MG63 (cell line): ENCODE results near the gene CLDN1. TPM values are rescaled to one million over a fixed set of nuclear protein-coding genes. Genes with fewer than 3 reads are reported as not detected.
"Not testable (repeated sequence)": the region's sequence is repeated elsewhere in the genome, so short reads cannot be mapped to it uniquely, and the experiment has no call there.

Experiments
- DNase-seq: peaks from one replicate; pipeline ENCODE4 v3.0.0-alpha.2; 2020
- H3K27me3 ChIP-seq: fragments of 250-450 bp; sonication (Bioruptor Pico); 2 replicates; pipeline ENCODE4 v1.5.1; 2020; ENCODE audit warnings: mild to moderate bottlenecking, moderate library complexity
- H3K36me3 ChIP-seq: fragments of 250-450 bp; sonication (Bioruptor Pico); 2 replicates; pipeline ENCODE4 v1.5.1; 2020; ENCODE audit warnings: mild to moderate bottlenecking, moderate library complexity
- H3K4me3 ChIP-seq: fragments of 250-450 bp; sonication (Bioruptor Pico); 2 replicates; pipeline ENCODE4 v1.5.1; 2020; ENCODE audit warnings: mild to moderate bottlenecking, moderate library complexity
- H3K9me3 ChIP-seq: fragments of 250-450 bp; sonication (Bioruptor Pico); 2 replicates; pipeline ENCODE4 v1.5.1; 2020; ENCODE audit warnings: mild to moderate bottlenecking, moderate library complexity
- total RNA-seq: library from RNA; depleted of rRNA; stranded (reverse); fragments of >200 nt; shearing (Covaris generic); gene quantifications from 2 replicates; pipeline ENCODE4 v1.2.3, GENCODE V29; 2014; ENCODE audit warnings: low replicate concordance; rRNA removed

The CLDN1 gene
- total RNA-seq, 1 experiment from 2014 or later = 4.0 TPM

GRCh38 chr3:190272747-190273146 is 49.5 kb downstream of the CLDN1 start:
- no peak for DNase-seq
- H3K36me3 ChIP-seq = no peaks in the 10 kb centered on the region
- H3K27me3 ChIP-seq = no peaks in the 10 kb centered on the region
- H3K4me3 ChIP-seq = no peak overlapping the region
- H3K9me3 ChIP-seq = no peaks in the 10 kb centered on the region; the same call in none of the 2 replicates

GRCh38 chr3:190269101-190269500 is 53.1 kb downstream of the CLDN1 start:
- no peaks in the 10 kb centered on the region for H3K27me3 ChIP-seq
- no peaks in the 10 kb centered on the region for H3K36me3 ChIP-seq
- DNase-seq = peak; percentile 35
- no peaks in the 10 kb centered on the region for H3K9me3 ChIP-seq
- H3K4me3 ChIP-seq = no peak overlapping the region

- not testable (repeated sequence) for H3K9me3 ChIP-seq
Observed at GRCh38 chr3:190267464-190267863, 54.8 kb downstream of the CLDN1 start.

DNA sequence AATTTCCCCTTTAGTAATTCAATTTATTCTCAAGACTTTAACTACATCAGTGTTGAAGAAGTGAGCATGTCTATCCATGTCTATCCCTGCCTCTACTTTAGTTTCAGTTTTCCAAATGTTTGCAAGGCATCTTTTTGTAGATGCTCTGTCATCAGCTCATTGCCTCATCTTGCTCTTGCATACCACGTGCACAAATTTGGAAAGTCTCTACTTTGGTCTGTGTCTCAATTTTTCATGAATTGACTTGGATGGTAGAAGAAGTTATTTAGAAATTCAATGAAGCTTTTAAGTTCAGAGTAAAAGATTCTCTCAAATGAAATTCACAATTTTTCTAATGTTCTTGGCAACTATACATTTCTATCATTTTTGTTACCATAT is 55.3 kb downstream of the CLDN1 start:
- no peak overlapping the region for H3K4me3 ChIP-seq
- DNase-seq = no peak
- no peaks in the 10 kb centered on the region for H3K9me3 ChIP-seq
- no peaks in the 10 kb centered on the region for H3K36me3 ChIP-seq
- no peaks in the 10 kb centered on the region for H3K27me3 ChIP-seq

More at GRCh38 chr3:190267464-190267863, 54.8 kb downstream of the CLDN1 start:
- H3K36me3 ChIP-seq, H3K27me3 ChIP-seq, DNase-seq, H3K4me3 ChIP-seq: not testable (repeated sequence)

DNA sequence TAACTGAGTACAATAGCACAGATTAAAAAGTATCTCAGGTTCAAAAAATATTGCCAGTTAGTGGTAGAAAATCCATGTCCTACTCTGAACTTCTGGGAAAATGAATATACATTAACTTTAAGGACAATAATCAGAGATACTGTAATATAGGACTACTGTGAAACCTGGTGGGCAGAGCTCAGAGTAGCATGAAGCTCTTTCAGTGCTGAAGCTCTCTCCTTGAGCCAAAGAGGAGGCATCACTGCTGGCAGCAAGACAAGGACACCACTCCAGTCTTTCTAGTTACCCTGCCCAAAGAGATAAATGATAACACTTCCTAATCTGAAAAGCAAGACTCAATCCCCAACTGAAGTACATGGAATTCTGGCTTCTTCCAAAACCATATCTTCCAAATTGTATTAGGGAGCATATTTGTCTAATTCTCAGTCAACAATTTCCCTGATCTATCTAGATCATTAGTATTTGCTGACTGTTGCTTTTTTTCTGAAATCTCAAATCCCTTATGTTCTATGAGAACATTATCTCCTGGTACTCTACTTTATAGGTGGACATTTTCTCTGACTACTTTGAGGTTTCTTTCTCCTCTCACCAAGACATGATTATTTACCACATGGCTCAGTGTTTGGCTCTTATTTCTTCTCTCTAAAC is 55.9 kb downstream of the CLDN1 start:
- DNase-seq = no peak
- Histone ChIP-seq H3K27me3 (no peaks in the 10 kb centered on the region), H3K36me3 (no peaks in the 10 kb centered on the region), H3K4me3 (no peak overlapping the region), H3K9me3 (no peaks in the 10 kb centered on the region)

GRCh38 chr3:190265796-190266195 is 56.5 kb downstream of the CLDN1 start:
- Histone ChIP-seq H3K27me3 (no peaks in the 10 kb centered on the region), H3K4me3 (no peak overlapping the region), H3K9me3 (no peaks in the 10 kb centered on the region), H3K36me3 (no peaks in the 10 kb centered on the region)
- peak; percentile 3 for DNase-seq

- Histone ChIP-seq H3K4me3 (no peak overlapping the region), H3K27me3 (no peaks in the 10 kb centered on the region), H3K9me3 (no peaks in the 10 kb centered on the region), H3K36me3 (no peaks in the 10 kb centered on the region)
- DNase-seq = no peak
Observed at GRCh38 chr3:190265126-190265525, 57.1 kb downstream of the CLDN1 start.

GRCh38 chr3:190261740-190262139 is 60.5 kb downstream of the CLDN1 start:
- DNase-seq = no peak
- Histone ChIP-seq H3K27me3 (no peaks in the 10 kb centered on the region), H3K36me3 (no peaks in the 10 kb centered on the region), H3K4me3 (no peak overlapping the region), H3K9me3 (no peaks in the 10 kb centered on the region)

DNA sequence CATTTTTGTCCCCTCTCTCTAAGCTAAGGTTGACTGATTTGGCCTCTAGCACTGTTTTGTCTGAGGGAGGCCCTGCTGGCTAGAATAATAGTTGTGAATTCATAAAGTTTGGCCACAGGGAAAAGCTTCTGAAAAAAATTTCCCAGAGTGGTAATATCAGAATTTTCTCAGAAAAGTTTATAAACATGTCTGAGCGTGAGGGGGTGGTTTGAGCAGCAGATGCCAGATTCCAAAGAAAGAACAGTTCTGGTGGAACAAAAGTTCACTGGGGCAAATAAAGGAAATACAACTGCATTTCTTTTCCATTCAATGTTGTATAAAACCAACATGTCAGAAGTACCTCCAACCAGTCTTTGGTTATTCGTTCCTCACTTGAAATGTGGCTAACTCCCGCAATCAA is 61.2 kb downstream of the CLDN1 start:
- H3K36me3 ChIP-seq = no peaks in the 10 kb centered on the region
- no peak overlapping the region for H3K4me3 ChIP-seq
- H3K9me3 ChIP-seq = no peaks in the 10 kb centered on the region
- H3K27me3 ChIP-seq = no peaks in the 10 kb centered on the region
- DNase-seq = no peak

DNA sequence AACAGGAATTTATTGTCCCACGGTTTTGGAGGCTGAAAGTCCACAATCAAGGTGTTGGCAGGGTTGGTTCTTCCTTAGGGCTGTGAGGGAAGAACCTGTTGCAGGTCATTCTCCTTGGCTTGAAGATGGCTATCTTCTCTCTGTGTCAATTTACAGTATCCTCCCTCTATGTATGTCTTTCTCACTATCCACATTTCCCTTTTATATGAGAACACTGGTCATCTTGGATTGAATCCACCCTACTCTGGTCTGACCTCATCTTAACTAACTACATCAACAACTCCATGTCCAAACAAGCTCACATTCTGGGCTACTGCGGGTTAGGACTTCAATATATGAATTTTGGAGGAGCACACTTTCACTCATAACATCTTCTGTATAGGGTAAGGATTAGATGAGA is 61.9 kb downstream of the CLDN1 start:
- no peak for DNase-seq

GRCh38 chr3:190258634-190259033 is 63.6 kb downstream of the CLDN1 start:
- DNase-seq = no peak

More for the DNA sequence above, 61.9 kb downstream of the CLDN1 start:
- no peaks in the 10 kb centered on the region for H3K27me3 ChIP-seq
- H3K36me3 ChIP-seq = no peaks in the 10 kb centered on the region
- H3K9me3 ChIP-seq = no peaks in the 10 kb centered on the region
- no peak overlapping the region for H3K4me3 ChIP-seq

More at GRCh38 chr3:190258634-190259033, 63.6 kb downstream of the CLDN1 start:
- Histone ChIP-seq H3K36me3 (no peaks in the 10 kb centered on the region), H3K4me3 (no peak overlapping the region), H3K27me3 (no peaks in the 10 kb centered on the region), H3K9me3 (no peaks in the 10 kb centered on the region)

Other genes with a start within 250 kb of the CLDN1 start
- 233 and 357 TPM in 2 replicates for gene P3H2, start 201.5 kb downstream of the CLDN1 start, total RNA-seq
- gene CLDN16, start 65.7 kb upstream of the CLDN1 start, total RNA-seq = not detected in 2 replicates
- not detected in 2 replicates for gene TMEM207, start 127.5 kb upstream of the CLDN1 start, total RNA-seq
- 6.4 TPM in 2 replicates for gene IL1RAP, start 191.6 kb upstream of the CLDN1 start, total RNA-seq